Measurements from ENCODE around the gene EARS2. TPM values are rescaled to one million over a fixed set of nuclear protein-coding genes. Genes with fewer than 3 reads are reported as not detected.

EARS2 gene
- total and polyA plus RNA-seq, 2 donors from 2014 or later: 21.6 to 30.4 TPM

DNA sequence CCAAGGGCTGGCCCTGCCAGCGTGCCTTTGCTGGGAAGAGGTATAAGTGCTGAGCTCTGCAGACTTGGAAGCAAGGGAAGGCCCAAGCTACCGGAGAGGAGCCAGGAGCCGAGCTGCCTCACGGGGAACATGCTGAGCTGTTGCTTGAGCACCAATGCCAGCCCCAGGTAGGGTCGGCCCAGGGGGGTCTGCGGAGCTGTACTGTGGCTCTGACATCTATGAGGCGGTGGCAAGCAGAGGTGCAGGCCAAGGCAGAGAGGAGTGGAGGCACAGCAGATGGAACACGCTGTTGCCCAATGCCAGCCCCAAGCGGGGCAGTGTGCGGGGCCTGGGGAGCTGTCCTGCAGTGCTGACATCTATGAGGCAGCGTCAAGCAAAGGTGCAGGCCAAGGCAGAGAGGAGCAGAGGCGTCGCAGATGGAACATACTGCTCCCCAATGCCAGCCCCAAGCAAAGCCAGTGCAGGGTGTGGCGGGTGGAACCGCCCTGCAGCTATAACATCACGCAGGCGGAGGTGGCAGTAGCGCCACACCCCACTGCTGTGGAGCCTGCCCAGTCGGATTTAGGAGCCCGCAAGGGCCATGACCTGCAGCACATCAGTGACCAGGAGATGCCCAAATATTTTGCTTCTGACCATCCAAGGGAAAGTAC, 56.8 kb downstream of the EARS2 start:
- FAIRE-seq: no peak
- H3K27ac ChIP-seq (ENCODE audit: low read depth in 2 of 2, low read length in 2 of 2): peak overlapping the region in 1 of 2 donors; percentile 37

GRCh38 chr16:23499801-23500200, 57.3 kb downstream of the EARS2 start:
- no peaks in the 10 kb centered on the region for H3K27me3 ChIP-seq (ENCODE audit: control insufficient read depth, insufficient read depth, low read length)
- FAIRE-seq (no peak), DNase-seq (no peak)
- peak overlapping the region in 1 of 2 donors; percentile 14 for H3K27ac ChIP-seq (ENCODE audit: low read depth in 2 of 2, low read length in 2 of 2)
- H3K4me1 ChIP-seq (ENCODE audit: control insufficient read depth in 2 of 3, insufficient read depth in 2 of 3, low read depth in 1 of 3, low read length in 3 of 3): peaks cover 0 to 45% (median 27%) of the 10 kb centered on the region in 3 donors
- H3K9ac ChIP-seq (ENCODE audit: low read length in 3 of 3): no peak overlapping the region
- no peak overlapping the region for H3K4me3 ChIP-seq (ENCODE audit: low read length in 3 of 3)
- TF ChIP-seq, protein P1, sequence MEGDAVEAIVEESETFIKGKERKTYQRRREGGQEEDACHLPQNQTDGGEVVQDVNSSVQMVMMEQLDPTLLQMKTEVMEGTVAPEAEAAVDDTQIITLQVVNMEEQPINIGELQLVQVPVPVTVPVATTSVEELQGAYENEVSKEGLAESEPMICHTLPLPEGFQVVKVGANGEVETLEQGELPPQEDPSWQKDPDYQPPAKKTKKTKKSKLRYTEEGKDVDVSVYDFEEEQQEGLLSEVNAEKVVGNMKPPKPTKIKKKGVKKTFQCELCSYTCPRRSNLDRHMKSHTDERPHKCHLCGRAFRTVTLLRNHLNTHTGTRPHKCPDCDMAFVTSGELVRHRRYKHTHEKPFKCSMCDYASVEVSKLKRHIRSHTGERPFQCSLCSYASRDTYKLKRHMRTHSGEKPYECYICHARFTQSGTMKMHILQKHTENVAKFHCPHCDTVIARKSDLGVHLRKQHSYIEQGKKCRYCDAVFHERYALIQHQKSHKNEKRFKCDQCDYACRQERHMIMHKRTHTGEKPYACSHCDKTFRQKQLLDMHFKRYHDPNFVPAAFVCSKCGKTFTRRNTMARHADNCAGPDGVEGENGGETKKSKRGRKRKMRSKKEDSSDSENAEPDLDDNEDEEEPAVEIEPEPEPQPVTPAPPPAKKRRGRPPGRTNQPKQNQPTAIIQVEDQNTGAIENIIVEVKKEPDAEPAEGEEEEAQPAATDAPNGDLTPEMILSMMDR (IDR thresholded peaks at IDR 0.05; ENCODE audit: borderline replicate concordance, extremely low read depth, insufficient read depth): no peak
- H3K9me3 ChIP-seq (ENCODE audit: control insufficient read depth in 2 of 3, insufficient read depth in 1 of 3, low read length in 3 of 3): no peaks in the 10 kb centered on the region
- intact Hi-C loops (cut with DNase I): no loop called here
- H3K36me3 ChIP-seq (ENCODE audit: control insufficient read depth in 2 of 3, insufficient read depth in 3 of 3, low read length in 3 of 3): peaks cover 0 to 9% (median 2%) of the 10 kb centered on the region in 3 donors

More for the DNA sequence above, 56.8 kb downstream of the EARS2 start:
- TF ChIP-seq, protein P1 (IDR thresholded peaks at IDR 0.05; ENCODE audit: borderline replicate concordance, extremely low read depth, insufficient read depth): no peak
- H3K4me1 ChIP-seq (ENCODE audit: control insufficient read depth in 2 of 3, insufficient read depth in 2 of 3, low read depth in 1 of 3, low read length in 3 of 3): peaks cover 0 to 51% (median 32%) of the 10 kb centered on the region in 3 donors
- intact Hi-C loops (cut with DNase I): no loop called here
- no peak for DNase-seq
- no peaks in the 10 kb centered on the region for H3K27me3 ChIP-seq (ENCODE audit: control insufficient read depth, insufficient read depth, low read length)
- no peaks in the 10 kb centered on the region for H3K9me3 ChIP-seq (ENCODE audit: control insufficient read depth in 2 of 3, insufficient read depth in 1 of 3, low read length in 3 of 3)
- no peak overlapping the region for H3K4me3 ChIP-seq (ENCODE audit: low read length in 3 of 3)
- peaks cover 0 to 3% (median 2%) of the 10 kb centered on the region in 3 donors for H3K36me3 ChIP-seq (ENCODE audit: control insufficient read depth in 2 of 3, insufficient read depth in 3 of 3, low read length in 3 of 3)
- H3K9ac ChIP-seq (ENCODE audit: low read length in 3 of 3): no peak overlapping the region

DNA sequence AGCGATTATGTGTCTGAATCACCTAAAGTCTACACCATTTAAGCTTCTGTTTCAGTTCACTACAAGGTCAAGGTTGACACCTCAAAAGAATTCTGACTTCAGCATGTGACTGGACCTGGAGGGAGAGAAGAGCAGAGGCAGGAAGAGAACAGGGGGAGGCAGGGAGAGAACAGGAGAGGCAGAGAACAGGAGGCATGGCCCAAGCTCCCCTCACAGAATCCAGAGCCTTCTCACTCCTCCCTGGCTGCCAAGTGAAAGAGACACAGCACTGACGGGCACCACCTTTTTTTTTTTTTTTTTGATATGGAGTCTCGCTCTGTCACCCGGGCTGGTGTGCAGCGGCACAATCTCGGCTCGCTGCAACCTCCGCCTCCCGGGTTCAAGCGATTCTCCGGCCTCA, 58.3 kb downstream of the EARS2 start:
- TF ChIP-seq, protein P1 (IDR thresholded peaks at IDR 0.05; ENCODE audit: borderline replicate concordance, extremely low read depth, insufficient read depth): no peak
- intact Hi-C loops (cut with DNase I): no loop called here
- Histone ChIP-seq H3K9me3 (ENCODE audit: control insufficient read depth in 2 of 3, insufficient read depth in 1 of 3, low read length in 3 of 3) (no peaks in the 10 kb centered on the region), H3K4me3 (ENCODE audit: low read length in 3 of 3) (no peak overlapping the region), H3K27me3 (ENCODE audit: control insufficient read depth, insufficient read depth, low read length) (no peaks in the 10 kb centered on the region), H3K36me3 (ENCODE audit: control insufficient read depth in 2 of 3, insufficient read depth in 3 of 3, low read length in 3 of 3) (peaks cover 4 to 17% (median 6%) of the 10 kb centered on the region in 3 donors), H3K9ac (ENCODE audit: low read length in 3 of 3) (peak overlapping the region in 1 of 3 donors; percentile 13), H3K27ac (ENCODE audit: low read depth in 2 of 2, low read length in 2 of 2) (peak overlapping the region; percentile 36 to 49), H3K4me1 (ENCODE audit: control insufficient read depth in 2 of 3, insufficient read depth in 2 of 3, low read depth in 1 of 3, low read length in 3 of 3) (peaks cover 0 to 36% (median 20%) of the 10 kb centered on the region in 3 donors)
- FAIRE-seq (no peak), DNase-seq (peak in 1 of 5 donors; percentile 28)
